GM18517 (cell line): Measurements from ENCODE around the gene POLR2E.

Experiments
- ATAC-seq: cut with Tn5 transposase; IDR thresholded peaks from one replicate; pipeline ENCODE4 v1.9.1; 2021; ENCODE audit warnings: mild to moderate bottlenecking, moderate library complexity; ENCODE audit not compliant: unreplicated experiment

The POLR2E gene

GRCh38 chr19:1098177-1099051 lies 3.2 kb upstream of the POLR2E start:
- no peak for ATAC-seq

GRCh38 chr19:1097810-1098176 lies 2.6 kb upstream of the POLR2E start:
- no peak for ATAC-seq

GRCh38 chr19:1094655-1094977 lies 559 bp downstream of the POLR2E start:
- ATAC-seq, result no peak

GRCh38 chr19:1093811-1094553 lies 1.2 kb downstream of the POLR2E start:
- ATAC-seq, result no peak

- ATAC-seq, result no peak
Observed at GRCh38 chr19:1093330-1093729, 1.8 kb downstream of the POLR2E start.

GRCh38 chr19:1091544-1092175 lies 3.5 kb downstream of the POLR2E start:
- ATAC-seq, result no peak

- no peak for ATAC-seq
Observed at GRCh38 chr19:1090731-1091543, 4.2 kb downstream of the POLR2E start.

- no peak for ATAC-seq
Observed at GRCh38 chr19:1089891-1090290, 5.3 kb downstream of the POLR2E start.

- ATAC-seq, result no peak
Observed at GRCh38 chr19:1089126-1089771, 5.9 kb downstream of the POLR2E start.

GRCh38 chr19:1088416-1089010 lies 6.7 kb downstream of the POLR2E start:
- ATAC-seq, result no peak

GRCh38 chr19:1087813-1088415 lies 7.3 kb downstream of the POLR2E start:
- ATAC-seq, result no peak

GRCh38 chr19:1086613-1087012 lies 8.6 kb downstream of the POLR2E start:
- ATAC-seq, result no peak

GRCh38 chr19:1085676-1086442 lies 9.3 kb downstream of the POLR2E start:
- ATAC-seq, result no peak

- ATAC-seq, result no peak
Observed at GRCh38 chr19:1085053-1085658, 10.0 kb downstream of the POLR2E start.

GRCh38 chr19:1084024-1084868 lies 10.9 kb downstream of the POLR2E start:
- no peak for ATAC-seq

- ATAC-seq, result no peak
Observed at GRCh38 chr19:1082928-1083816, 12.0 kb downstream of the POLR2E start.
